Measurements from ENCODE around the gene TBC1D22A.

- TF ChIP-seq CTCF (IDR thresholded peaks at IDR 0.05) (no peak), POLR2A (IDR thresholded peaks at IDR 0.05) (no peak)
Observed at GRCh38 chr22:46769191-46769675, 6.8 kb downstream of the TBC1D22A start.

Data from right lobe of liver (tissue), 4 donors.